HG03064 (cell line): ENCODE data around the gene GALNTL6.

Experiments used
- ATAC-seq: cut with Tn5 transposase; IDR thresholded peaks from one replicate; pipeline ENCODE4 v1.9.1; 2021; ENCODE audit warnings: low read depth; ENCODE audit not compliant: unreplicated experiment

GALNTL6 gene

GRCh38 chr4:172099376-172099775 lies 286.2 kb downstream of the GALNTL6 start:
- ATAC-seq = no peak

- no peak for ATAC-seq
These were observed 290.3 kb downstream of the GALNTL6 start for GRCh38 chr4:172103456-172103855.

DNA sequence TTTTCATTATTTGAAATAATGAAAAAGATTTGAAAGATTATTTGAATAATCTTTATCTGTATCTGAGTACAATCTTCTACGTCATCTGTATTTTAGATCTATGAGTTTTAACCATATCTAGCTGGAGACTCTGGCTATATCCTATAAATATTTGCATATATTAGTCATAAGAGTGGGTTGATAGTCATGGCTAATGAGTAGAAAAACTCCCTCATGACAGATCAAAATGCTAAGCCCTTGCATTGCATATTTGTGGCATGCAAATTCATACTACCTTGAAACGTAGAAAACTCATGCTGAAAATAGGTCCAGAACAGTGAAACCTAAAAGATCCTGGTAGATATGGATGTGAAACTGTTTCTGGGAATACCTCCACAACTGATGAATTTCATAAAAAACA lies 291.3 kb downstream of the GALNTL6 start:
- ATAC-seq = no peak

- ATAC-seq = no peak
These were observed 292.7 kb downstream of the GALNTL6 start for GRCh38 chr4:172105918-172106317.

- no peak for ATAC-seq
These were observed 296.3 kb downstream of the GALNTL6 start for GRCh38 chr4:172109466-172109865.

- no peak for ATAC-seq
These were observed 311.6 kb downstream of the GALNTL6 start for GRCh38 chr4:172124656-172125308.

- no peak for ATAC-seq
These were observed 312.2 kb downstream of the GALNTL6 start for GRCh38 chr4:172125443-172125842.

GRCh38 chr4:172127168-172127567 lies 314.0 kb downstream of the GALNTL6 start:
- ATAC-seq = no peak

- no peak for ATAC-seq
These were observed 316.4 kb downstream of the GALNTL6 start for GRCh38 chr4:172129593-172129992.

GRCh38 chr4:172134521-172134920 lies 321.3 kb downstream of the GALNTL6 start:
- ATAC-seq = no peak

GRCh38 chr4:172141025-172141424 lies 327.8 kb downstream of the GALNTL6 start:
- no peak for ATAC-seq

GRCh38 chr4:172142281-172142741 lies 329.1 kb downstream of the GALNTL6 start:
- no peak for ATAC-seq

GRCh38 chr4:172143605-172144314 lies 330.6 kb downstream of the GALNTL6 start:
- ATAC-seq = no peak

DNA sequence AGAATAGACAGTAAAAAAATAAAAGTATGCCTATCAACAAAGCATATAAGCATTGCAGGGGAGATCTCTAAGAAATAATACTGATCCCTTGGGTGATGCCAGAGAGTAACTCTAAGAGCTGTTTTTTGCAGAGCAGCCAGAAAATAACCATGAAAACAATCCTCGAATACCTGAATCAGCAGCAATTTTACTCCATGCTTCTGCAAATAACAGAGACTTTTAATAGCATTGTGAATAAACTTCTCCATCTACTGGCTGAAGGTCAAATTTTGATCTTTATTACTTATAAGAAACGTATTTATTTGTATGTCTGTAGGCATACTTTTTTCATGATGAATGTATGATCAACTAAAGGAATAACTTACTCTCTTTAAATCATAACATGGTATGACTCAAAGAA lies 334.5 kb downstream of the GALNTL6 start:
- ATAC-seq = no peak

GRCh38 chr4:172149329-172149728 lies 336.1 kb downstream of the GALNTL6 start:
- ATAC-seq = no peak

DNA sequence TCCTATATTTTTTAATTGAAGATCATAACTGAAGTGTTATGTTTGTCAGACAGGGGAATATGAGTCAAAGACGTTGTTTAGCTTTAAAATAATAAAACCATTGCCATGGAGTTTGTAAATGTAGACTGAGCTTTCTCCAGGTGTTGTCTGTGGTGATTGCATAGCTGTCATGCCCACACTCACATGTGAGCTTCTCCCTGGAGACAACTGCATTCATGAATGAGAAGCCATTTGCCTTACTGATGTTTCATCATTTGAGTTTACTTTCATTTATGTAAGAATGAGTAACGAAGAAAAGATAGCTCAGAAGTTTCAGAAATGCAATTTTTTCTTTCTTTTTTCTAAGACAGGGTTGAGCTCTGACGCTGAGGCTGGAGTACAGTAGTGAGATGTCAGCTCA lies 339.1 kb downstream of the GALNTL6 start:
- ATAC-seq = no peak

DNA sequence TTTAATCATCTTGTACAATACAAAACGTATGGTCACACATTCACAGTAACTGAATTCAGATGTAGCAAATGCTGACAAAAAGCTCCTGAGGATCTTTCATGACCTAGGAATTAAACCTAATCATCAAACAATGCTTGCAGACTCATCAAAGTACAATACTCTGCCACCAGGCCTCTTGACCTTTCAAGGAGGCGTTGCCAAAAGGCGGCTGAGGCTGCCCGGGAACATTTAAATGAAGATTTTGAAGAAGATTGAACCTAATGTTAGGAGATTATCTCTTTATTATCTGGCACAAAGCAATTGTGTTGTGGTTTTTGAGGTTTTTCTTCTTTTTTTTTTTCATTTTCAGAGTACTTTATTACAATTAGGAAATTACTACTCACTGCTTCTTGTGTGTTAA lies 340.5 kb downstream of the GALNTL6 start:
- no peak for ATAC-seq

DNA sequence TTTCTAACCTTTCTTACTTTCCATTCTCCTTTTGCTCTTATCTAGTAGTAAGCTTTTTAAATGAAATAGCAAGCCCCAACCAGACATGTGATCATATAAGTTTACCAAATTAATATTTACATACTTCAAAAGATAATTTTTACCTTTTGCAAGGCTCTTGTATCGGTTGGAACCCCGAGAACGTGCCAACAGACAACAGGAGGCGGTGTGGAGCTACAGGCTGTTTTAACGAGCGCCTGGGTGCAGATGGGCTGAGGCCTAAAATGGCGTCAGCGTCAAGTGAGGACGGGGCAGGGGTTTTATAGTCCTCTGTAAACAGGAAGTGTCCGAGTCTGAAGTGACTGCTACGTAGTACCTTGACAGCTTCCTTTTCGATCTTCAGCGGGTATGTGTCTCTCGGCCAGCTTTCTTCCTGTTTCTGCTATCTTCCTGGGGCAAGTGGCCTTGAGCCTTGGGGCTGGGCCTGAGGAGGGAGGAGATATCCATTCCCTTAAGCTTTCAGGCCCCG lies 342.7 kb downstream of the GALNTL6 start:
- no peak for ATAC-seq

- ATAC-seq = no peak
These were observed 344.7 kb downstream of the GALNTL6 start for GRCh38 chr4:172157946-172158345.

DNA sequence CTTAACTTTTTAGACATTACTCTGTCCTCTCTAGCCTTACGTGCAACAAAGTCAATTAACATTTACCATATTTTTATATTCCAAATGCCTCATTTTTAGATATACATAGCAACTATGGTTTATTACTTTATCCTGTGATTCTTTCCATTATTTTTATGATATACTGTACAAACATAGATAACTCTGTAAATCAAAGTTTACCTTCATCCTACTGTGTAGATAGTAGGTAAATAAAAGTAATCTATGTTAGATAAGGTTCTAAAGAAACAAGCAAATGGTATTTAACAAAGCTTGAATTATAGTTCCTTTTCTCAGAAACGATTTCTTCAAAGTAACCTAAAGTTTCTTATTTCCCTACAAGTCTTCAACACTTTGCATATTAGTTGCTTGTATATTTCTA lies 350.0 kb downstream of the GALNTL6 start:
- no peak for ATAC-seq

- no peak for ATAC-seq
These were observed 355.7 kb downstream of the GALNTL6 start for GRCh38 chr4:172168888-172169287.

DNA sequence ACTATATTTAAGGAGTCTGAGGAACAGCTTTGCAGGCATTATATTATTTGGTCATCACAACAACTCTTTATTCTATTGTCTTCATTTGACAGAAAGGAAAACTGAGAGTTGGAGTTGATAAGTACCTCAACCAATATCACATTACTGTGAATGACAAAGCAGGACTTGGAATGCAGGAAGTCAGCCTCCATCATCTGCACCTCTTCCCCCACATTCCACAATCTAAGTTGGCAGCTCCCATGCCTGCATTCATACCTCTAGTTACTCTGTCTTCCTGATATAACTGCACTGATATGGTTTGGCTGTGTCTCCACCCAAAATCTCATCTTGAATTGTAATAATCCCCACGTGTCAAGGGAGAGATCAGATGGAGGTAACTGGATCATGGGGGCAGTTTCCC lies 356.7 kb downstream of the GALNTL6 start:
- ATAC-seq = no peak
